Adrenal gland (tissue), 12 donors: ENCODE measurements around the gene COL6A1. TPM values are rescaled to one million over a fixed set of nuclear protein-coding genes. Genes with fewer than 3 reads are reported as not detected.

Source experiments
- DNase-seq, 7 donors: peaks; one replicate each; pipeline ENCODE4 v3.0.0-alpha.2; 2019 to 2020
- H3K27ac ChIP-seq, 5 donors: fragments of 200-600 bp; sonication (generic) in 4 of 5; 1 replicate in 3 of 5; 2 replicates in 2 of 5; pipeline versions ENCODE4 v1.5.1 to v1.8.0; 2016 to 2020; ENCODE audit warnings: mild to moderate bottlenecking in 1 of 5
- H3K27me3 ChIP-seq: fragments of 200-600 bp; 2 replicates; pipeline ENCODE4 v1.8.0; 2021
- H3K36me3 ChIP-seq, 2 donors: fragments of 200-600 bp; replicated peaks in 1 of 2; 1 replicate in 1 of 2; 2 replicates in 1 of 2; pipeline versions ENCODE4 v1.5.1 to v1.8.0; 2018 to 2022
- H3K4me1 ChIP-seq, 2 donors: fragments of 200-600 bp; replicated peaks in 1 of 2; 1 replicate in 1 of 2; 2 replicates in 1 of 2; pipeline versions ENCODE4 v1.5.1 to v1.8.0; 2018 to 2021
- H3K4me3 ChIP-seq, 4 donors: fragments of 200-600 bp; sonication (generic) in 3 of 4; one replicate each; pipeline ENCODE4 v1.5.1; 2016 to 2018
- H3K9me3 ChIP-seq, 3 donors: fragments of 200-600 bp; sonication (generic) in 1 of 3; replicated peaks in 1 of 3; 1 replicate in 2 of 3; 2 replicates in 1 of 3; pipeline versions ENCODE4 v1.5.1 to v1.8.0; 2016 to 2021
- CTCF ChIP-seq, 6 experiments: fragments of 450-650 bp in 4 of 6; fragments of 200-600 bp in 2 of 6; sonication (generic) in 1 of 6; IDR thresholded peaks; 1 replicate in 5 of 6; 2 replicates in 1 of 6; pipeline versions ENCODE4 v1.5.1 to v1.8.0; 2016 to 2021; ENCODE audit warnings: antibody characterized with exemption in 6 of 6, mild to moderate bottlenecking in 2 of 6, moderate library complexity in 1 of 6
- POLR2A ChIP-seq, 2 donors: fragments of 450-650 bp; IDR thresholded peaks; one replicate each; pipeline ENCODE4 v1.6.1; 2017; ENCODE audit warnings: antibody characterized with exemption in 2 of 2, mild to moderate bottlenecking in 2 of 2, moderate library complexity in 1 of 2
- WGBS, 4 donors: extraction: QIAGEN DNeasy Blood & Tissue Kit in 2 of 4; methylation state at CpG; one replicate each; pipeline versions ENCODE4 v1.1.5 to v1.1.7; 2013 to 2017; 5-methylcytosine and 5-hydroxymethylcytosine counted together
- intact Hi-C, 2 donors: fragments of 100-400 bp; cut with DNase I; formaldehyde crosslinking; loops; one replicate each; pipeline versions ENCODE4 v1.14.1 to v1.15.0; 2022 to 2023
- polyA plus RNA-seq, 3 donors: library from polyadenylated mRNA; stranded (reverse); fragments of 200-250 nt in 2 of 3; fragments of 350-450 nt in 1 of 3; fragmentation: Illumina TruSeq in 1 of 3; extraction: RNeasy Lipid Tissue Mini Kit (QIAGEN cat#74804) in 1 of 3; gene quantifications; one replicate each; pipeline ENCODE4 v1.2.3, GENCODE V29; 2013 to 2014
- total RNA-seq, 9 donors: library from RNA; depleted of rRNA in 4 of 9; stranded (reverse); fragments of >200 nt in 4 of 9; fragments of 120-200 nt in 1 of 9; fragmentation: NEBNext Ultra II Directional in 1 of 9; extraction: Animal tissue kit (Norgen Biotek cat#: 25700) in 1 of 9; gene quantifications; one replicate each; pipeline versions ENCODE4 v1.1.0 to v1.2.4, GENCODE V29; 2013 to 2023
- donor health status: healthy with polysubstance abuse.
- donor health status: Bipolar disorder and iron deficiency.
- donor health status: DM: yes; HTN: yes; CAD: no.
- donor health status: DM: no; HTN: no; CAD: no.
- donor health status: DM: no; HTN: no; CAD: no.
- donor health status: DM: yes; HTN: yes; CAD: no.

COL6A1 gene
- total and polyA plus RNA-seq, 12 donors = 22.3 to 490 (median 151) TPM

- peak overlapping the region in 1 of 5 donors; percentile 85 for H3K27ac ChIP-seq
- 83 to 85% (median 84%) methylated on average over 11 to 22 of the region's 22 CpGs for WGBS, 4 donors
- no peak overlapping the region for H3K4me3 ChIP-seq
- H3K9me3 ChIP-seq = no peaks in the 10 kb centered on the region
- no peak for DNase-seq
- no peaks in the 10 kb centered on the region for H3K36me3 ChIP-seq
- H3K27me3 ChIP-seq = no peaks in the 10 kb centered on the region
- intact Hi-C loops = no loop called here
- H3K4me1 ChIP-seq = peaks cover 3 to 6% of the 10 kb centered on the region in 2 donors
- TF ChIP-seq CTCF (IDR thresholded peaks at IDR 0.05) = no peak
- TF ChIP-seq POLR2A (IDR thresholded peaks at IDR 0.05) = no peak
Observed at GRCh38 chr21:46050668-46051378, 69.3 kb downstream of the COL6A1 start.

GRCh38 chr21:46051379-46051770 lies 69.8 kb downstream of the COL6A1 start:
- 71 to 84% (median 79%) methylated on average over 16 of the region's 16 CpGs for WGBS, 4 donors
- DNase-seq = no peak
- no peaks in the 10 kb centered on the region for H3K36me3 ChIP-seq
- peaks cover 8 to 11% of the 10 kb centered on the region in 2 donors for H3K4me1 ChIP-seq
- no peak for TF ChIP-seq CTCF (IDR thresholded peaks at IDR 0.05)
- TF ChIP-seq POLR2A (IDR thresholded peaks at IDR 0.05) = no peak
- no peaks in the 10 kb centered on the region for H3K9me3 ChIP-seq
- no peak overlapping the region for H3K4me3 ChIP-seq
- intact Hi-C loops = no loop called here
- H3K27me3 ChIP-seq = no peaks in the 10 kb centered on the region
- no peak overlapping the region for H3K27ac ChIP-seq

- Histone ChIP-seq H3K9me3 (no peaks in the 10 kb centered on the region), H3K4me1 (peaks cover 8 to 15% of the 10 kb centered on the region in 2 donors), H3K27ac (no peak overlapping the region), H3K4me3 (no peak overlapping the region), H3K27me3 (no peaks in the 10 kb centered on the region), H3K36me3 (no peaks in the 10 kb centered on the region)
- DNase-seq = no peak
- intact Hi-C loops = no loop called here
- TF ChIP-seq CTCF (IDR thresholded peaks at IDR 0.05) (no peak), POLR2A (IDR thresholded peaks at IDR 0.05) (no peak)
- 82 to 86% (median 84%) methylated on average over 22 to 33 of the region's 33 CpGs for WGBS, 4 donors
Observed at GRCh38 chr21:46051821-46052675, 70.5 kb downstream of the COL6A1 start.
